Stimulated activated naive B cell treated with anti-CD40 and anti-IgM and Interleukin-4, amounts not matched to agents 10 μg/mL and 1 μg/mL and 100 μg/mL, for 72 hours (primary cell): ENCODE data around the gene LYRM2.

ENCODE experiments used
- ATAC-seq, 2 donors: fragments of 150-1000 bp; cut with Tn5 transposase; replicated peaks; 2 replicates each; pipeline ENCODE4 v1.10.0; 2021; ENCODE audit warnings: moderate library complexity in 1 of 2
- DNase-seq: peaks from one replicate; pipeline ENCODE4 v3.0.0; 2021
- H3K27ac Mint-ChIP-seq: one replicate; pipeline ENCODE4 v1.8.0; 2022; ENCODE audit warnings: mild to moderate bottlenecking, mixed read lengths
- H3K27me3 Mint-ChIP-seq, 2 donors: one replicate each; pipeline ENCODE4 v1.8.0; 2022; ENCODE audit warnings: mixed read lengths in 2 of 2
- H3K36me3 Mint-ChIP-seq, 2 donors: one replicate each; pipeline ENCODE4 v1.8.0; 2022; ENCODE audit warnings: mixed read lengths in 2 of 2, mild to moderate bottlenecking in 1 of 2
- H3K4me1 Mint-ChIP-seq, 2 donors: one replicate each; pipeline ENCODE4 v1.8.0; 2022; ENCODE audit warnings: mixed read lengths in 2 of 2, mild to moderate bottlenecking in 1 of 2
- H3K4me3 Mint-ChIP-seq, 2 donors: one replicate each; pipeline ENCODE4 v1.8.0; 2022; ENCODE audit warnings: mild to moderate bottlenecking in 2 of 2, mixed read lengths in 2 of 2, moderate library complexity in 1 of 2
- H3K9me3 Mint-ChIP-seq, 2 donors: one replicate each; pipeline ENCODE4 v1.8.0; 2022; ENCODE audit warnings: mixed read lengths in 2 of 2, mild to moderate bottlenecking in 1 of 2

Gene LYRM2

GRCh38 chr6:89623749-89624148 lies 14.8 kb downstream of the LYRM2 start:
- Mint-ChIP-seq H3K4me3 (no peak overlapping the region), H3K36me3 (peaks cover 19 to 29% of the 10 kb centered on the region in 2 donors), H3K27me3 (no peaks in the 10 kb centered on the region), H3K4me1 (peaks cover 3 to 5% of the 10 kb centered on the region in 2 donors), H3K9me3 (no peaks in the 10 kb centered on the region), H3K27ac (peak overlapping the region; percentile 54)
- ATAC-seq (no peak), DNase-seq (no peak)

GRCh38 chr6:89619567-89619966 lies 19.0 kb downstream of the LYRM2 start:
- Mint-ChIP-seq H3K4me1 (peaks cover 3 to 5% of the 10 kb centered on the region in 2 donors), H3K9me3 (no peaks in the 10 kb centered on the region), H3K4me3 (no peak overlapping the region), H3K36me3 (peaks cover 10 to 25% of the 10 kb centered on the region in 2 donors), H3K27ac (no peak overlapping the region), H3K27me3 (no peaks in the 10 kb centered on the region)
- DNase-seq (no peak), ATAC-seq (no peak)

- H3K4me1 Mint-ChIP-seq: peaks cover 1 to 5% of the 10 kb centered on the region in 2 donors
- ATAC-seq (no peak), DNase-seq (no peak)
- peaks cover 3 to 13% of the 10 kb centered on the region in 2 donors for H3K36me3 Mint-ChIP-seq
- H3K27ac Mint-ChIP-seq: no peak overlapping the region
- no peaks in the 10 kb centered on the region for H3K9me3 Mint-ChIP-seq
- H3K27me3 Mint-ChIP-seq: no peaks in the 10 kb centered on the region
- H3K4me3 Mint-ChIP-seq: no peak overlapping the region
These were observed 20.5 kb downstream of the LYRM2 start for GRCh38 chr6:89618026-89618425.

- H3K36me3 Mint-ChIP-seq: peaks cover 3 to 9% of the 10 kb centered on the region in 2 donors
- H3K4me3 Mint-ChIP-seq: no peak overlapping the region
- H3K9me3 Mint-ChIP-seq: no peaks in the 10 kb centered on the region
- ATAC-seq (no peak), DNase-seq (no peak)
- no peak overlapping the region for H3K27ac Mint-ChIP-seq
- no peaks in the 10 kb centered on the region for H3K4me1 Mint-ChIP-seq
- no peaks in the 10 kb centered on the region for H3K27me3 Mint-ChIP-seq
These were observed 22.0 kb downstream of the LYRM2 start for GRCh38 chr6:89616531-89616930.

GRCh38 chr6:89615882-89616281 lies 22.7 kb downstream of the LYRM2 start:
- no peak overlapping the region for H3K27ac Mint-ChIP-seq
- no peaks in the 10 kb centered on the region for H3K27me3 Mint-ChIP-seq
- H3K4me3 Mint-ChIP-seq: no peak overlapping the region
- DNase-seq (no peak), ATAC-seq (no peak)
- no peaks in the 10 kb centered on the region for H3K9me3 Mint-ChIP-seq
- no peaks in the 10 kb centered on the region for H3K4me1 Mint-ChIP-seq
- H3K36me3 Mint-ChIP-seq: peaks cover 3 to 9% of the 10 kb centered on the region in 2 donors

- DNase-seq (no peak), ATAC-seq (no peak)
- Mint-ChIP-seq H3K4me1 (peaks cover 0 to 6% of the 10 kb centered on the region in 2 donors), H3K9me3 (no peaks in the 10 kb centered on the region), H3K27me3 (no peaks in the 10 kb centered on the region), H3K4me3 (no peak overlapping the region), H3K27ac (no peak overlapping the region), H3K36me3 (peaks cover 0 to 6% of the 10 kb centered on the region in 2 donors)
These were observed 24.8 kb downstream of the LYRM2 start for GRCh38 chr6:89613790-89614189.

GRCh38 chr6:89612121-89612520 lies 26.4 kb downstream of the LYRM2 start:
- peaks cover 0 to 3% of the 10 kb centered on the region in 2 donors for H3K36me3 Mint-ChIP-seq
- H3K9me3 Mint-ChIP-seq: no peaks in the 10 kb centered on the region
- peaks cover 0 to 6% of the 10 kb centered on the region in 2 donors for H3K4me1 Mint-ChIP-seq
- DNase-seq: no peak
- H3K27ac Mint-ChIP-seq: no peak overlapping the region
- no peaks in the 10 kb centered on the region for H3K27me3 Mint-ChIP-seq
- ATAC-seq: no peak
- no peak overlapping the region for H3K4me3 Mint-ChIP-seq

GRCh38 chr6:89611666-89612065 lies 26.9 kb downstream of the LYRM2 start:
- no peak overlapping the region for H3K4me3 Mint-ChIP-seq
- ATAC-seq (no peak), DNase-seq (no peak)

GRCh38 chr6:89610149-89610642 lies 28.4 kb downstream of the LYRM2 start:
- Mint-ChIP-seq H3K4me3 (no peak overlapping the region), H3K27ac (no peak overlapping the region), H3K4me1 (peaks cover 0 to 6% of the 10 kb centered on the region in 2 donors), H3K9me3 (no peaks in the 10 kb centered on the region), H3K36me3 (peaks cover 0 to 2% of the 10 kb centered on the region in 2 donors), H3K27me3 (no peaks in the 10 kb centered on the region)
- ATAC-seq (peak; percentile 90 to 92), DNase-seq (peak; percentile 50)

More at GRCh38 chr6:89611666-89612065, 26.9 kb downstream of the LYRM2 start:
- H3K27ac Mint-ChIP-seq: no peak overlapping the region
- no peaks in the 10 kb centered on the region for H3K27me3 Mint-ChIP-seq
- H3K36me3 Mint-ChIP-seq: no peaks in the 10 kb centered on the region
- H3K4me1 Mint-ChIP-seq: peaks cover 0 to 6% of the 10 kb centered on the region in 2 donors
- H3K9me3 Mint-ChIP-seq: no peaks in the 10 kb centered on the region

- Mint-ChIP-seq H3K4me1 (peaks cover 0 to 6% of the 10 kb centered on the region in 2 donors), H3K36me3 (peaks cover 3 to 4% of the 10 kb centered on the region in 2 donors), H3K4me3 (no peak overlapping the region), H3K9me3 (no peaks in the 10 kb centered on the region), H3K27ac (no peak overlapping the region), H3K27me3 (no peaks in the 10 kb centered on the region)
- DNase-seq (no peak), ATAC-seq (no peak)
These were observed 32.7 kb downstream of the LYRM2 start for GRCh38 chr6:89605861-89606260.

GRCh38 chr6:89604653-89605052 lies 33.9 kb downstream of the LYRM2 start:
- ATAC-seq: no peak

GRCh38 chr6:89602166-89602565 lies 36.4 kb downstream of the LYRM2 start:
- peaks cover 12 to 20% of the 10 kb centered on the region in 2 donors for H3K4me1 Mint-ChIP-seq
- no peak overlapping the region for H3K27ac Mint-ChIP-seq
- ATAC-seq: no peak
- no peaks in the 10 kb centered on the region for H3K27me3 Mint-ChIP-seq
- peaks cover 2 to 4% of the 10 kb centered on the region in 2 donors for H3K9me3 Mint-ChIP-seq
- DNase-seq: no peak
- H3K36me3 Mint-ChIP-seq: peaks cover 6 to 8% of the 10 kb centered on the region in 2 donors
- no peak overlapping the region for H3K4me3 Mint-ChIP-seq

More at GRCh38 chr6:89604653-89605052, 33.9 kb downstream of the LYRM2 start:
- Mint-ChIP-seq H3K4me1 (no peaks in the 10 kb centered on the region), H3K9me3 (no peaks in the 10 kb centered on the region), H3K27me3 (no peaks in the 10 kb centered on the region), H3K36me3 (peaks cover 3 to 4% of the 10 kb centered on the region in 2 donors), H3K27ac (no peak overlapping the region), H3K4me3 (no peak overlapping the region)
- DNase-seq: no peak

- Mint-ChIP-seq H3K9me3 (peaks cover 4% of the 10 kb centered on the region in 2 donors), H3K4me1 (peaks cover 31 to 42% of the 10 kb centered on the region in 2 donors), H3K36me3 (peaks cover 13 to 15% of the 10 kb centered on the region in 2 donors), H3K4me3 (no peak overlapping the region), H3K27ac (no peak overlapping the region), H3K27me3 (no peaks in the 10 kb centered on the region)
- ATAC-seq: no peak
- no peak for DNase-seq
These were observed 38.8 kb downstream of the LYRM2 start for GRCh38 chr6:89599727-89600126.

GRCh38 chr6:89597988-89598387 lies 40.6 kb downstream of the LYRM2 start:
- Mint-ChIP-seq H3K27me3 (no peaks in the 10 kb centered on the region), H3K27ac (no peak overlapping the region), H3K9me3 (peaks cover 4% of the 10 kb centered on the region in 2 donors), H3K4me3 (no peak overlapping the region), H3K4me1 (peaks cover 41 to 53% of the 10 kb centered on the region in 2 donors), H3K36me3 (peaks cover 13 to 21% of the 10 kb centered on the region in 2 donors)
- no peak for ATAC-seq
- no peak for DNase-seq

- DNase-seq: no peak
These were observed 41.2 kb downstream of the LYRM2 start for GRCh38 chr6:89597372-89597771.

More at GRCh38 chr6:89597372-89597771, 41.2 kb downstream of the LYRM2 start:
- peak; percentile 48 to 49 for ATAC-seq
- peaks cover 10 to 23% of the 10 kb centered on the region in 2 donors for H3K36me3 Mint-ChIP-seq
- peak overlapping the region in 1 of 2 donors; percentile 8 for H3K4me3 Mint-ChIP-seq
- peaks cover 4% of the 10 kb centered on the region in 2 donors for H3K9me3 Mint-ChIP-seq
- no peak overlapping the region for H3K27ac Mint-ChIP-seq
- H3K4me1 Mint-ChIP-seq: peaks cover 41 to 54% of the 10 kb centered on the region in 2 donors
- no peaks in the 10 kb centered on the region for H3K27me3 Mint-ChIP-seq
